LNCAP (cell line): ENCODE results near the gene OR5A2.

Source experiments
- CTCF ChIP-seq: fragments of 450-650 bp; IDR thresholded peaks from 2 replicates; pipeline ENCODE4 v1.5.1; 2017; ENCODE audit warnings: mild to moderate bottlenecking

The OR5A2 gene

GRCh38 chr11:59437770-59438169, 11.6 kb upstream of the OR5A2 start:
- no peak for TF ChIP-seq CTCF

DNA sequence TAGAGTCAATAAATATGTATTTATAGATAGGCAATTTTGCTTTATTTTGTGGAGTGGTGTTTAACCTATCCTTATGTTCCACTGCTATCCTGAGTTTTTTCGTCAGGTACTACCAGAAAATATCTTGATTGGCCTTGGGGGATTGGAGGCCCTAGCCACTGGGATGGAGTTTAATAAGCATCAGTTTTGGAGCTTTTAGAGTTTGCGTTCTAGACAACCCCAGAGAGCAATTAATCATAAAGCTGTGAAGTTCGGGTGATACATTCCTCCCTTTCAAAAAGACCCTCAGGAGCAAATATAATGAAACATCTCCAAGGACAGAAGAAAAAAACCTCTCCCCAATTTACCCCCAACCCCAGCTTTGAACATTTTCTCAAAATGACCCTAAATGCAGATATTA, 10.0 kb upstream of the OR5A2 start, which contains the start of gene OR5A1:
Gene OR5A1, plus strand, starts transcription at position 301 of the 400 bp plus-strand sequence. CDS start 6,700 bp downstream, outside the sequence.
- TF ChIP-seq CTCF: no peak

GRCh38 chr11:59429924-59430516, 3.8 kb upstream of the OR5A2 start:
- TF ChIP-seq CTCF: peak; percentile 87

DNA sequence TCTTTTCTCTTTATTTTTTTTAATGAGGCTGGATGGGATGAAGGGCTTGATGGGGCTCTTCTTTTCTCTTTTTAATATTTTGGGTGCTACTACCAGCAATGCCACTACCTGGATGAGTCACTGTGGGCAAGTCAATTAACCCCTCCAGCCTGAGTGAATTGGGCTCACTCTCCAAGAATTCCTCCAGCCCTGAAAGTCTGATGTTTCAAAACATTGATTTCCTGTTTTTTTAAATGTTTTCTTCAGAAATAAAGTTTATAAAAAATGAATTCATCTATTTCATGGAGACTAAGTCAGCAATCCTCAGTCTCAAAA, 812 bp upstream of the OR5A2 start:
- TF ChIP-seq CTCF: no peak

GRCh38 chr11:59425131-59425530, 1.1 kb downstream of the OR5A2 start:
- TF ChIP-seq CTCF: no peak

GRCh38 chr11:59423835-59424234, 2.4 kb downstream of the OR5A2 start:
- no peak for TF ChIP-seq CTCF

- TF ChIP-seq CTCF: no peak
These were observed 8.1 kb downstream of the OR5A2 start for GRCh38 chr11:59418156-59418555.

- TF ChIP-seq CTCF: no peak
These were observed 9.2 kb downstream of the OR5A2 start for GRCh38 chr11:59417023-59417422.
